Gastrocnemius medialis (tissue), 4 donors: Measurements from ENCODE around the gene ENTREP1.

Source experiments
- CTCF ChIP-seq, 5 experiments: fragments of 450-650 bp in 3 of 5; fragments of 200-600 bp in 2 of 5; sonication (generic) in 2 of 5; IDR thresholded peaks in 4 of 5; conservative IDR thresholded peaks in 1 of 5; 1 replicate in 4 of 5; 2 replicates in 1 of 5; pipeline ENCODE4 v1.5.1; 2016 to 2019; ENCODE audit warnings: antibody characterized with exemption in 5 of 5, mild to moderate bottlenecking in 3 of 5, moderate library complexity in 3 of 5
- POLR2A ChIP-seq, 2 donors: fragments of 450-650 bp; IDR thresholded peaks; one replicate each; pipeline ENCODE4 v1.6.1; 2017; ENCODE audit warnings: antibody characterized with exemption in 2 of 2, mild to moderate bottlenecking in 2 of 2, moderate library complexity in 2 of 2

- TF ChIP-seq CTCF (IDR thresholded peaks at IDR 0.05 in 4 of 5, conservative IDR thresholded peaks at IDR 0.05 in 1 of 5) (no peak), POLR2A (IDR thresholded peaks at IDR 0.05) (peak; percentile 28 to 44)
These were observed 54.4 kb downstream of the ENTREP1 start for GRCh38 chr9:69379270-69379982.
